WTC11 (cell line): ENCODE results near the gene IRX2.

Source experiments
- AFF4 ChIP-seq: sonication (generic); formaldehyde crosslinking; IDR thresholded peaks from 2 replicates; pipeline ENCODE4 v1.8.1; 2023; ENCODE audit warnings: mild to moderate bottlenecking, missing genetic modification reagents, borderline replicate concordance
- ATF2 ChIP-seq: sonication (generic); formaldehyde crosslinking; IDR thresholded peaks from 2 replicates; pipeline ENCODE4 v1.8.1; 2022; ENCODE audit warnings: low read depth, missing genetic modification reagents, borderline replicate concordance
- CTCF ChIP-seq: fragments of 200-600 bp; IDR thresholded peaks from 2 replicates; pipeline ENCODE4 v1.8.0; 2022; ENCODE audit warnings: antibody characterized with exemption
- ELF4 ChIP-seq: sonication (generic); formaldehyde crosslinking; IDR thresholded peaks from 2 replicates; pipeline ENCODE4 v1.8.1; 2022; ENCODE audit warnings: low read depth, mild to moderate bottlenecking, moderate library complexity, missing genetic modification reagents
- FOXK1 ChIP-seq: sonication (generic); formaldehyde crosslinking; IDR thresholded peaks from 2 replicates; pipeline ENCODE4 v1.8.0; 2022; ENCODE audit warnings: mild to moderate bottlenecking, moderate library complexity, missing genetic modification reagents
- MAX ChIP-seq: sonication (generic); formaldehyde crosslinking; IDR thresholded peaks from 2 replicates; pipeline ENCODE4 v1.8.0; 2022; ENCODE audit warnings: mild to moderate bottlenecking, missing genetic modification reagents
- MXD4 ChIP-seq: fragments of 250-450 bp; sonication (Bioruptor Pico); IDR thresholded peaks from 2 replicates; pipeline ENCODE4 v1.8.0; 2021; ENCODE audit warnings: mild to moderate bottlenecking, moderate library complexity, borderline replicate concordance
- ZNF263 ChIP-seq: sonication (generic); formaldehyde crosslinking; IDR thresholded peaks from 2 replicates; pipeline ENCODE4 v1.8.1; 2022; ENCODE audit warnings: low read depth, mild to moderate bottlenecking, moderate library complexity, missing genetic modification reagents
- ZNF532 ChIP-seq: fragments of 250-450 bp; sonication (Bioruptor Pico); IDR thresholded peaks from 2 replicates; pipeline ENCODE4 v1.9.0; 2021; ENCODE audit warnings: mild to moderate bottlenecking, borderline replicate concordance

GRCh38 chr5:2697041-2697440, 54.4 kb downstream of the IRX2 start:
- TF ChIP-seq MAX (no peak), ATF2 (CRISPR knock-in tag) (no peak), CTCF (no peak), MXD4 (CRISPR knock-in tag) (no peak), ZNF532 (no peak), ELF4 (CRISPR knock-in tag) (no peak), AFF4 (no peak), ZNF263 (CRISPR knock-in tag) (no peak), FOXK1 (no peak)
